ENCODE results near the gene TRPV2. TPM values are rescaled to one million over a fixed set of nuclear protein-coding genes. Genes with fewer than 3 reads are reported as not detected.

The TRPV2 gene
- total and polyA plus RNA-seq, 9 of the 15 experiments (the other 6 are each of a cell fraction or from before 2014, with no cell fraction given), result 10.0 to 97.5 (median 30.3) TPM

DNA sequence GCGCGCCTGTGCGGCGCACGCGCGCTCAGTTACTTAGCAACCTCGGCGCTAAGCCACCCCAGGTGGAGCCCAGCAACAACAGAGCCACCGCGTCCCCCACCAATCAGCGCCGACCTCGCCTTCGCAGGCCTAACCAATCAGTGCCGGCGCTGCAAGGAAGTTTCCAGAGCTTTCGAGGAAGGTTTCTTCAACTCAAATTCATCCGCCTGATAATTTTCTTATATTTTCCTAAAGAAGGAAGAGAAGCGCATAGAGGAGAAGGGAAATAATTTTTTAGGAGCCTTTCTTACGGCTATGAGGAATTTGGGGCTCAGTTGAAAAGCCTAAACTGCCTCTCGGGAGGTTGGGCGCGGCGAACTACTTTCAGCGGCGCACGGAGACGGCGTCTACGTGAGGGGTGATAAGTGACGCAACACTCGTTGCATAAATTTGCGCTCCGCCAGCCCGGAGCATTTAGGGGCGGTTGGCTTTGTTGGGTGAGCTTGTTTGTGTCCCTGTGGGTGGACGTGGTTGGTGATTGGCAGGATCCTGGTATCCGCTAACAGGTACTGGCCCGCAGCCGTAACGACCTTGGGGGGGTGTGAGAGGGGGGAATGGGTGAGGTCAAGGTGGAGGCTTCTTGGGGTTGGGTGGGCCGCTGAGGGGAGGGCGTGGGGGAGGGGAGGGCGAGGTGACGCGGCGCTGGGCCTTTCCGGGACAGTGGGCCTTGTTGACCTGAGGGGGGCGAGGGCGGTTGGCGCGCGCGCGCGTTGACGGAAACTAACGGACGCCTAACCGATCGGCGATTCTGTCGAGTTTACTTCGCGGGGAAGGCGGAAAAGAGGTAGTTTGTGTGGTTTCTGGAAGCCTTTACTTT, 34.5 kb upstream of the TRPV2 start, which contains the start of gene UBB (continued):
- TF ChIP-seq TAF1 (IDR thresholded peaks at IDR 0.05; ENCODE audit: control insufficient read depth, extremely low read depth, insufficient read depth, low read length, severe bottlenecking) (peak; percentile 94), ZNF561 (CRISPR knock-in tag; conservative IDR thresholded peaks at IDR 0.05) (no peak)
- TF ChIP-seq, protein P1, sequence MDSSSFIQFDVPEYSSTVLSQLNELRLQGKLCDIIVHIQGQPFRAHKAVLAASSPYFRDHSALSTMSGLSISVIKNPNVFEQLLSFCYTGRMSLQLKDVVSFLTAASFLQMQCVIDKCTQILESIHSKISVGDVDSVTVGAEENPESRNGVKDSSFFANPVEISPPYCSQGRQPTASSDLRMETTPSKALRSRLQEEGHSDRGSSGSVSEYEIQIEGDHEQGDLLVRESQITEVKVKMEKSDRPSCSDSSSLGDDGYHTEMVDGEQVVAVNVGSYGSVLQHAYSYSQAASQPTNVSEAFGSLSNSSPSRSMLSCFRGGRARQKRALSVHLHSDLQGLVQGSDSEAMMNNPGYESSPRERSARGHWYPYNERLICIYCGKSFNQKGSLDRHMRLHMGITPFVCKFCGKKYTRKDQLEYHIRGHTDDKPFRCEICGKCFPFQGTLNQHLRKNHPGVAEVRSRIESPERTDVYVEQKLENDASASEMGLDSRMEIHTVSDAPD (CRISPR knock-in tag; IDR thresholded peaks at IDR 0.05), result no peak
- TF ChIP-seq, protein P2, sequence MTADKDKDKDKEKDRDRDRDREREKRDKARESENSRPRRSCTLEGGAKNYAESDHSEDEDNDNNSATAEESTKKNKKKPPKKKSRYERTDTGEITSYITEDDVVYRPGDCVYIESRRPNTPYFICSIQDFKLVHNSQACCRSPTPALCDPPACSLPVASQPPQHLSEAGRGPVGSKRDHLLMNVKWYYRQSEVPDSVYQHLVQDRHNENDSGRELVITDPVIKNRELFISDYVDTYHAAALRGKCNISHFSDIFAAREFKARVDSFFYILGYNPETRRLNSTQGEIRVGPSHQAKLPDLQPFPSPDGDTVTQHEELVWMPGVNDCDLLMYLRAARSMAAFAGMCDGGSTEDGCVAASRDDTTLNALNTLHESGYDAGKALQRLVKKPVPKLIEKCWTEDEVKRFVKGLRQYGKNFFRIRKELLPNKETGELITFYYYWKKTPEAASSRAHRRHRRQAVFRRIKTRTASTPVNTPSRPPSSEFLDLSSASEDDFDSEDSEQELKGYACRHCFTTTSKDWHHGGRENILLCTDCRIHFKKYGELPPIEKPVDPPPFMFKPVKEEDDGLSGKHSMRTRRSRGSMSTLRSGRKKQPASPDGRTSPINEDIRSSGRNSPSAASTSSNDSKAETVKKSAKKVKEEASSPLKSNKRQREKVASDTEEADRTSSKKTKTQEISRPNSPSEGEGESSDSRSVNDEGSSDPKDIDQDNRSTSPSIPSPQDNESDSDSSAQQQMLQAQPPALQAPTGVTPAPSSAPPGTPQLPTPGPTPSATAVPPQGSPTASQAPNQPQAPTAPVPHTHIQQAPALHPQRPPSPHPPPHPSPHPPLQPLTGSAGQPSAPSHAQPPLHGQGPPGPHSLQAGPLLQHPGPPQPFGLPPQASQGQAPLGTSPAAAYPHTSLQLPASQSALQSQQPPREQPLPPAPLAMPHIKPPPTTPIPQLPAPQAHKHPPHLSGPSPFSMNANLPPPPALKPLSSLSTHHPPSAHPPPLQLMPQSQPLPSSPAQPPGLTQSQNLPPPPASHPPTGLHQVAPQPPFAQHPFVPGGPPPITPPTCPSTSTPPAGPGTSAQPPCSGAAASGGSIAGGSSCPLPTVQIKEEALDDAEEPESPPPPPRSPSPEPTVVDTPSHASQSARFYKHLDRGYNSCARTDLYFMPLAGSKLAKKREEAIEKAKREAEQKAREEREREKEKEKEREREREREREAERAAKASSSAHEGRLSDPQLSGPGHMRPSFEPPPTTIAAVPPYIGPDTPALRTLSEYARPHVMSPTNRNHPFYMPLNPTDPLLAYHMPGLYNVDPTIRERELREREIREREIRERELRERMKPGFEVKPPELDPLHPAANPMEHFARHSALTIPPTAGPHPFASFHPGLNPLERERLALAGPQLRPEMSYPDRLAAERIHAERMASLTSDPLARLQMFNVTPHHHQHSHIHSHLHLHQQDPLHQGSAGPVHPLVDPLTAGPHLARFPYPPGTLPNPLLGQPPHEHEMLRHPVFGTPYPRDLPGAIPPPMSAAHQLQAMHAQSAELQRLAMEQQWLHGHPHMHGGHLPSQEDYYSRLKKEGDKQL (CRISPR knock-in tag; IDR thresholded peaks at IDR 0.05; ENCODE audit: borderline replicate concordance), result no peak
- TF ChIP-seq, protein P3, sequence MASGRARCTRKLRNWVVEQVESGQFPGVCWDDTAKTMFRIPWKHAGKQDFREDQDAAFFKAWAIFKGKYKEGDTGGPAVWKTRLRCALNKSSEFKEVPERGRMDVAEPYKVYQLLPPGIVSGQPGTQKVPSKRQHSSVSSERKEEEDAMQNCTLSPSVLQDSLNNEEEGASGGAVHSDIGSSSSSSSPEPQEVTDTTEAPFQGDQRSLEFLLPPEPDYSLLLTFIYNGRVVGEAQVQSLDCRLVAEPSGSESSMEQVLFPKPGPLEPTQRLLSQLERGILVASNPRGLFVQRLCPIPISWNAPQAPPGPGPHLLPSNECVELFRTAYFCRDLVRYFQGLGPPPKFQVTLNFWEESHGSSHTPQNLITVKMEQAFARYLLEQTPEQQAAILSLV (tag; IDR thresholded peaks at IDR 0.05), result peak; percentile 92
